Psoas muscle (tissue), 8 donors: ENCODE data around the gene GAB2. TPM values are rescaled to one million over a fixed set of nuclear protein-coding genes. Genes with fewer than 3 reads are reported as not detected.

ENCODE experiments used
- ATAC-seq, 4 donors: fragments of 200-7000 bp; cut with Tn5 transposase; one replicate each; pipeline ENCODE4 v1.9.1; 2020; ENCODE audit warnings: moderate library complexity in 3 of 4, mild to moderate bottlenecking in 2 of 4
- DNase-seq, 2 donors: peaks; one replicate each; pipeline ENCODE4 v3.0.0-alpha.2; 2020
- H3K27ac ChIP-seq: fragments of 200-600 bp; one replicate; pipeline ENCODE4 v1.8.0; 2022
- H3K27me3 ChIP-seq, 3 donors: fragments of 200-600 bp in 1 of 3; one replicate each; pipeline versions ENCODE4 v1.6.1 to v1.8.0; 2013 to 2022; ENCODE audit warnings: low read length in 2 of 3, mild to moderate bottlenecking in 2 of 3, moderate library complexity in 1 of 3; ENCODE audit not compliant: insufficient read depth in 3 of 3
- H3K36me3 ChIP-seq, 2 donors: fragments of 200-600 bp in 1 of 2; one replicate each; pipeline versions ENCODE4 v1.6.1 to v1.8.0; 2013 to 2022; ENCODE audit warnings: low read depth in 1 of 2, mild to moderate bottlenecking in 1 of 2, moderate library complexity in 1 of 2; ENCODE audit not compliant: insufficient read depth in 1 of 2
- H3K4me1 ChIP-seq: fragments of 200-600 bp; one replicate; pipeline ENCODE4 v1.8.0; 2022
- H3K4me3 ChIP-seq: fragments of 200-600 bp; one replicate; pipeline ENCODE4 v1.8.0; 2022; ENCODE audit warnings: mild to moderate bottlenecking
- H3K9me3 ChIP-seq: fragments of 200-600 bp; one replicate; pipeline ENCODE4 v1.8.0; 2022
- CTCF ChIP-seq: fragments of 200-600 bp; IDR thresholded peaks from one replicate; pipeline ENCODE4 v1.8.0; 2022; ENCODE audit warnings: antibody characterized with exemption
- WGBS, 3 donors: extraction: QIAGEN DNeasy Blood & Tissue Kit; methylation state at CpG; one replicate each; pipeline versions ENCODE4 v1.1.6 to v1.1.7; 2013; 5-methylcytosine and 5-hydroxymethylcytosine counted together
- intact Hi-C, 2 donors: fragments of 100-400 bp; cut with DNase I; formaldehyde crosslinking; loops; one replicate each; pipeline versions ENCODE4 v1.11.0 to v1.14.2; 2022
- polyA plus RNA-seq, 3 donors: library from polyadenylated mRNA; stranded (reverse); fragments of 200-250 nt; gene quantifications; one replicate each; pipeline ENCODE4 v1.2.3, GENCODE V29; 2013
- total RNA-seq, 4 donors: library from RNA; stranded (reverse); fragmentation: NEBNext Ultra II Directional in 2 of 4; extraction: Animal tissue kit (Norgen Biotek cat#: 25700) in 2 of 4; gene quantifications; one replicate each; pipeline versions ENCODE4 v1.2.1 to v1.2.4, GENCODE V29; 2021 to 2023
- donor health status: healthy with polysubstance abuse.
- donor health status: DM: no; HTN: no; CAD: no; lungs with moderate emphysema.
- donor health status: Bipolar disorder and iron deficiency.
- donor health status: healthy.
- donor health status: DM: yes; HTN: yes; CAD: no.
- donor health status: DM: no; HTN: no; CAD: no.
- donor health status: DM: no; HTN: no; CAD: no.
- donor health status: DM: yes; HTN: yes; CAD: no.

The GAB2 gene
- total and polyA plus RNA-seq, 7 donors: 2.7 to 6.3 (median 4.7) TPM

DNA sequence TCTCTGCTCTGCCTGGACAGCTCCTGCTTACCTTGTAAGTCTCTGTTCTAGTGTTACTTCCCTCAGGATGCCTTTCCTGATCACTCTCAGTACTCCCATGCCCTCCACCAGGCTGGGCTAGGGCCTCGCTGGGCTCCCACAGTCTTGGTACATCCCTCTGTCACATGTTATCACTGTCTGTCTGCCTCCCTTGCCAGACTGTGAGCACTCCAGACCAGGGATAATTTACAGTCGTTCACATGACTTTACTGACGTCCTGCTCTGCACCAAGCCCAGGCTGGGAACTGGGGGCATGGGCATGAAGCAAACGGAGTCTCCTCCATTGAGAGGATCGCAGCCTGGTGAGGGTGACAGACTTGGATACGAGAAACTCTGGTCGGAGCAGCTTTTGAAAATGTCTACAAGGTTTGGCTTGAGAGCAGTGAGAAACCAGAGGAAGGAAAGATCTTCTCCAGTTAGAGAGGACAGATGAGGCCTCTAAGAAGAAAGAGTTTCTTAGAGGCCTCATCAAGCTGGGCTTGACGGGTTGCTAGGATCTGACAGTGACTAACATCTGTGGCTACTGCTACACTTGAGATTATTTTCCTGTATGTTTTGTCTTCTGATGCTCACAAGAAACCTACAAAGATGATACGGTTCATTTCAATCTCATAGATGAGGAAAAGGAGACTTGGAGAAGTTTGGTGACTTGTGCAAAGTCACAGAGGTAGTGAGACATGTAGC, 216.4 kb downstream of the GAB2 start:
- no peaks in the 10 kb centered on the region for H3K9me3 ChIP-seq
- ATAC-seq: peak; percentile 65 to 90 (median 82)
- DNase-seq: no peak
- WGBS, 3 donors: 67 to 76% (median 68%) methylated on average over 9 of the region's 9 CpGs
- no peaks in the 10 kb centered on the region for H3K4me1 ChIP-seq
- intact Hi-C loops: no loop called here
- no peak for TF ChIP-seq CTCF
- H3K4me3 ChIP-seq: no peak overlapping the region
- H3K27me3 ChIP-seq: no peaks in the 10 kb centered on the region
- peaks cover 0 to 29% of the 10 kb centered on the region in 2 donors for H3K36me3 ChIP-seq
- no peak overlapping the region for H3K27ac ChIP-seq

DNA sequence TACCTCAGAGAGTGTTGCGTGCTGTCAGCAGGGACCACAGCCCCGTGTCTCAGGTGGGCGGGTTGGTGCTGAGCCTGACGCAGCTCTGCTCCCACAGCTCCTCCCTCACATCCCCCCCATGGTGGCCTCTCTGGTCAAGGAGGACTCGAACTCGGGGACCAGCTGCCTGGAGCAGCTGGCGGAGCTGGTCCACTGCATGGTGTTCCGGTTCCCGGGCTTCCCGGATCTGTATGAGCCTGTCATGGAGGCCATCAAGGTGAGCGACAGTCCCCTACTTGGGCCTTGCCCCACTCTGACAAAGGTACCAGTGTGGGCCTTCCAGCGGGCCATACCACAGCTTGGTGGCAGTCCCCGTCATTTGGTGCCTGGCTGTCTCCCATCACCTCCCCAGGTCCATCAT, 217.1 kb downstream of the GAB2 start:
- H3K27ac ChIP-seq: no peak overlapping the region
- no peaks in the 10 kb centered on the region for H3K4me1 ChIP-seq
- WGBS, 3 donors: 92 to 96% (median 95%) methylated on average over 13 of the region's 13 CpGs
- H3K9me3 ChIP-seq: no peaks in the 10 kb centered on the region
- DNase-seq (no peak), ATAC-seq (no peak)
- intact Hi-C loops: no loop called here
- peaks cover 0 to 22% of the 10 kb centered on the region in 2 donors for H3K36me3 ChIP-seq
- H3K27me3 ChIP-seq: no peaks in the 10 kb centered on the region
- H3K4me3 ChIP-seq: no peak overlapping the region
- no peak for TF ChIP-seq CTCF

- WGBS, 3 donors: 93 to 96% (median 94%) methylated on average over 4 of the region's 4 CpGs
- intact Hi-C loops: no loop called here
- Histone ChIP-seq H3K27me3 (no peaks in the 10 kb centered on the region), H3K27ac (no peak overlapping the region), H3K4me1 (no peaks in the 10 kb centered on the region), H3K4me3 (no peak overlapping the region), H3K36me3 (peaks cover 0 to 21% of the 10 kb centered on the region in 2 donors), H3K9me3 (no peaks in the 10 kb centered on the region)
- no peak for DNase-seq
- no peak for TF ChIP-seq CTCF
- ATAC-seq: no peak
Observed at GRCh38 chr11:78200061-78200460, 217.6 kb downstream of the GAB2 start.

DNA sequence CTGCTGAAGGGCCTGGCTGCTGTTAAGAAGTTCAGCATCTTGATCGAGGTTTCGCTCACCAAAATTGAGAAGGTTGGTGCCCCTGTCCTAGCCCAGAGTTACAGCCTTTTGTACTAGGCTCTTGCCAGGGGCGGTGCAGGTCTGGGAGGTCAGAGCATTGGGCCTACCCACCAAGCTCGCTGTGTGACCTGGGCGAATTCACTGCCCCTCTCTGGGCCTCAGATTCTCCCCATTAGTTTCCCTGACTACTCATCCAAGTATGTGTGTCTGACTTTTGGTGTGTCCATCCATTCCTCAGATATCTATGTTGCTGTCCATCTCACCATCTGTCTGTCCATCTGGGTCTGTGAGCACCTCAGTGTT, 218.0 kb downstream of the GAB2 start:
- intact Hi-C loops: no loop called here
- no peak for TF ChIP-seq CTCF
- DNase-seq: no peak

More for the DNA sequence above, 218.0 kb downstream of the GAB2 start:
- no peak for ATAC-seq
- Histone ChIP-seq H3K27ac (no peak overlapping the region), H3K27me3 (no peaks in the 10 kb centered on the region), H3K4me3 (no peak overlapping the region), H3K9me3 (no peaks in the 10 kb centered on the region), H3K4me1 (no peaks in the 10 kb centered on the region), H3K36me3 (peaks cover 0 to 21% of the 10 kb centered on the region in 2 donors)
- 98 to 99% (median 99%) methylated on average over 5 of the region's 5 CpGs for WGBS, 3 donors
